Measurements from ENCODE around the gene ETDC. TPM values are rescaled to one million over a fixed set of nuclear protein-coding genes. Genes with fewer than 3 reads are reported as not detected.
"Not testable (repeated sequence)": the region's sequence is repeated elsewhere in the genome, so short reads cannot be mapped to it uniquely, and the experiment has no call there.

ETDC gene
- not detected in 2 replicates for total RNA-seq (2014; rRNA removed; shearing (Covaris generic))

- DNase-seq (ENCODE audit: low spot score): no peak
These were observed at the start of gene ETDC for GRCh38 chrX:135309430-135309923. TSS of gene ETDC (plus strand) at chrX:135309480. CDS start at chrX:135309480, 0 bp downstream.

GRCh38 chrX:135260976-135261375, 48.3 kb upstream of the ETDC start:
- DNase-seq (ENCODE audit: low spot score): not testable (repeated sequence)

- not testable (repeated sequence) for DNase-seq (ENCODE audit: low spot score)
These were observed 45.9 kb upstream of the ETDC start for GRCh38 chrX:135263376-135263775.

- no peak for DNase-seq (ENCODE audit: low spot score)
These were observed 45.1 kb upstream of the ETDC start for GRCh38 chrX:135264206-135264605.

- no peak for DNase-seq (ENCODE audit: low spot score)
These were observed 36.1 kb upstream of the ETDC start for GRCh38 chrX:135273162-135273561.

- DNase-seq (ENCODE audit: low spot score): no peak
These were observed 33.3 kb upstream of the ETDC start for GRCh38 chrX:135275973-135276372.

- no peak for DNase-seq (ENCODE audit: low spot score)
These were observed 21.9 kb upstream of the ETDC start for GRCh38 chrX:135287266-135287823.

GRCh38 chrX:135295238-135295943, 13.9 kb upstream of the ETDC start:
- DNase-seq (ENCODE audit: low spot score): no peak

GRCh38 chrX:135295944-135296305, 13.4 kb upstream of the ETDC start:
- DNase-seq (ENCODE audit: low spot score): no peak

GRCh38 chrX:135302269-135302873, 6.9 kb upstream of the ETDC start:
- DNase-seq (ENCODE audit: low spot score): no peak

GRCh38 chrX:135304741-135305140, 4.5 kb upstream of the ETDC start:
- no peak for DNase-seq (ENCODE audit: low spot score)

GRCh38 chrX:135307171-135307570, 2.1 kb upstream of the ETDC start:
- DNase-seq (ENCODE audit: low spot score): no peak

GRCh38 chrX:135308345-135308855, 880 bp upstream of the ETDC start:
- no peak for DNase-seq (ENCODE audit: low spot score)

GRCh38 chrX:135315864-135316263, 6.6 kb downstream of the ETDC start:
- no peak for DNase-seq (ENCODE audit: low spot score)

- DNase-seq (ENCODE audit: low spot score): no peak
These were observed 15.2 kb downstream of the ETDC start for GRCh38 chrX:135324463-135324862.

- not testable (repeated sequence) for DNase-seq (ENCODE audit: low spot score)
These were observed 15.9 kb downstream of the ETDC start for GRCh38 chrX:135325036-135325818.

- peak; percentile 66 for DNase-seq (ENCODE audit: low spot score)
These were observed 18.0 kb downstream of the ETDC start for GRCh38 chrX:135327299-135327698.

- no peak for DNase-seq (ENCODE audit: low spot score)
These were observed 19.2 kb downstream of the ETDC start for GRCh38 chrX:135328421-135329005.

- DNase-seq (ENCODE audit: low spot score): no peak
These were observed 21.4 kb downstream of the ETDC start for GRCh38 chrX:135330706-135331105.

GRCh38 chrX:135331525-135331924, 22.2 kb downstream of the ETDC start:
- DNase-seq (ENCODE audit: low spot score): no peak

- DNase-seq (ENCODE audit: low spot score): no peak
These were observed 31.6 kb downstream of the ETDC start for GRCh38 chrX:135340831-135341230.
